ENCODE results near the gene PFN1.

The PFN1 gene

GRCh38 chr17:4967539-4968485 is 19.5 kb upstream of the PFN1 start, which contains the start of gene SPAG7:
Gene SPAG7 (minus strand): TSS chr17:4967817. CDS start chr17:4967804, 13 bp downstream.
- DNase-seq: peak; percentile 86

GRCh38 chr17:4966844-4967538 is 18.7 kb upstream of the PFN1 start:
- peak; percentile 89 for DNase-seq

- DNase-seq: no peak
These were observed 17.1 kb upstream of the PFN1 start for GRCh38 chr17:4965311-4965986.

- DNase-seq: no peak
These were observed 12.1 kb upstream of the PFN1 start for GRCh38 chr17:4960279-4960922.

- no peak for DNase-seq
These were observed 11.1 kb upstream of the PFN1 start for GRCh38 chr17:4959261-4959965.

GRCh38 chr17:4958102-4958501 is 9.8 kb upstream of the PFN1 start:
- DNase-seq: no peak

- peak; percentile 34 for DNase-seq
These were observed 8.2 kb upstream of the PFN1 start for GRCh38 chr17:4956493-4957061.

GRCh38 chr17:4955091-4955490 is 6.8 kb upstream of the PFN1 start:
- no peak for DNase-seq

- DNase-seq: no peak
These were observed 5.2 kb upstream of the PFN1 start for GRCh38 chr17:4953451-4953961.

- no peak for DNase-seq
These were observed 3.2 kb upstream of the PFN1 start for GRCh38 chr17:4951486-4951885.

GRCh38 chr17:4950746-4951204 is 2.4 kb upstream of the PFN1 start, which contains the start of gene ENO3:
Gene ENO3 (plus strand): TSS chr17:4951119. CDS start chr17:4951830, 711 bp downstream.
- DNase-seq: no peak

- no peak for DNase-seq
These were observed 1.9 kb upstream of the PFN1 start for GRCh38 chr17:4950075-4950745.

- DNase-seq: peak; percentile 67
These were observed 1.2 kb upstream of the PFN1 start for GRCh38 chr17:4949321-4950074.

GRCh38 chr17:4948931-4949320 is 596 bp upstream of the PFN1 start:
- DNase-seq: peak; percentile 46

- DNase-seq: peak; percentile 53
These were observed 742 bp downstream of the PFN1 start for GRCh38 chr17:4947411-4948165.

- no peak for DNase-seq
These were observed 1.3 kb downstream of the PFN1 start for GRCh38 chr17:4947010-4947410.

GRCh38 chr17:4946312-4946976 is 1.9 kb downstream of the PFN1 start:
- no peak for DNase-seq

GRCh38 chr17:4945944-4946280 is 2.4 kb downstream of the PFN1 start:
- no peak for DNase-seq

Measured in effector CD4-positive, alpha-beta T cell (primary cell).